HG02943 (cell line): ENCODE results near the gene CYFIP1.

ENCODE experiments used
- ATAC-seq: cut with Tn5 transposase; IDR thresholded peaks from one replicate; pipeline ENCODE4 v1.9.1; 2021; ENCODE audit warnings: mild to moderate bottlenecking, low read depth, moderate library complexity; ENCODE audit not compliant: unreplicated experiment

The CYFIP1 gene

GRCh38 chr15:22969489-22969888 is 10.7 kb downstream of the CYFIP1 start:
- ATAC-seq = no peak

DNA sequence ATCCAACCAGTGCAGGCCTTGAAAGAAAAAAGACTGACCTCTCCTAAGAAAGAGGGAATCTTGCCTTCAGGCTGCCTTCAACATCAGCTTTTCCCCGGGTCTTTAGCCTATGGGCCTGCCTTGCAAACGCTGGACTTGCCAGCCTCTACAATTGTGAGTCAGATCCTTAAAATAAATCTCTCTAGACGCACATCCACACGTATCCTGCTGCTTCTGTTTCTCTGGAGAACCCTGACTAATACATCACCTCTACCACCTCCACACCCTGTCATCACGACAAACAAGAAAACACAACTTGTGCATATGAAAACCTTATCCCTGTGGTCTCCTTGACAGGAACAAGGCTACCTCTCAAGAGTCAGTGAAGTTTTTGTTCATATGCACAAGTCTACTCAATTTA is 11.8 kb downstream of the CYFIP1 start:
- no peak for ATAC-seq

GRCh38 chr15:22967084-22967770 is 12.9 kb downstream of the CYFIP1 start:
- no peak for ATAC-seq

DNA sequence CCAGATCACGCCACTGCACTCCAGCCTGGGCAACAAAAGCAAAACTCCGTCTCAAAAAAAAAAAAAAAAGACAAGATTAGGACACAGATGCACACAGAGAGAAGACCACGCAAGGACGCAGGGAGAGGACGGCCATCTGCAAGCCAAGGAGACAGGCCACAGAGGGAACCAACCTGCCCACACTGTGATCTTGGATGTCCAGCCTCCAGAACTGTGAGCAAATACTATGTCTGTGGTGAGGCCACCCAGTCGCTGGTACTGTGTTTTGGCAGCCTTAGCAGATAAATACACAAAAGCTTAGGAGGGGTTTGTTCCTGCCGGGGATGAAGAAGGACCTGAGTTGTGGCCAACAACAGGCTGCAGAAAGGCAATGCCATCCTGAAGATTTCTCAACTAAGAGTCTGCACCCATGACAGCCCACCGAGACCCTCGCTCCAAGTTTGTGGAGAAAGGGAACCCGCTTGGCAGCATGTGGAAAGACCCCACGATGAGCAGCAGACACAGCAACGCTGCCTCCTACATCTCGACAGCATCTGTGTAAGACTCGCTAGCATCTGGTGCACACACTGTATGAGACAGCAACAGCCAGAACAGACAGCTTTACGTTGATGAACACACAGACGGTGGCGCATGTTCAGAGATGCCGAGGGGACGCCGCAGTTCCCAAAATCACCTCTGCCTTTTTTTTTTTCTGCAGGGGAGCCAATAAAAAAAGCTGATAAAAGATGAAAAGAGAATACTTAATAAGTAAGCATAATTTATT is 13.7 kb downstream of the CYFIP1 start:
- no peak for ATAC-seq

DNA sequence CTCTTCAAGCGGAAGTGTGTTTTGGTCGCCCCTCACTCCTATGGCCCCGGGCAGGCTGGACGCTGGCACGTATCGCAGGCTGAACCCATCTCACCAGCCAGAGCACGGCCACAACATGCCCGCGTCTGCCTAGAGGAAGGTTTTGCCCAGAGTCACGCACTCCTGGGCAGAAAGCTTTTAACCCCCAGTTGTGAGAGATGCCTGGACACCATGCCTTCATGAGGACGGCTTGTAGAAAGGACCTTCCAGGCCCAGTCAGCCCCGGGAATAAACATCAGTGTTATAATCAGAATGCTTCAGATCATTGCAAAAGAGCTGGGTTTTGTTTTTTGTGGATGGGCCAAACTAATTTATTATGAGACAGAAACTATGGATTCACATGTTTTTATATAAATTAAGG is 16.5 kb downstream of the CYFIP1 start:
- no peak for ATAC-seq

DNA sequence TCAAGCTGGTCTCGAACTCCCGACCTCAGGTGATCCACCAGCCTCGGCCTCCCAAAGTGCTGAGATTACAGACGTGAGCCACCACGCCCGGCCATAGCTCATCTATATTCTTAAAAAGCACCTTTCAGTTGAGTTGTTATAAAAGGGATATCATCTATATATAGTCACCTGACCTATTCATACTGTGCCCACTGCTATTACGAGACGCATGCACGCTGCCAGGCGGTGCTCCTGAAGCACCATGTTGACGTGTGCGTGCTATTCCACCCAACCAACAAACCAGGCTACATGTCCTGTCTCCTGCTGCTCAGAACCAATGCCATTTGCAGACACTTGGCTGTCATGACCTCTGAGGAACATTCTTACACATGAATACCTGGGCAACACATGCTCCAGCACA is 17.6 kb downstream of the CYFIP1 start:
- ATAC-seq = no peak

GRCh38 chr15:22961762-22962161 is 18.4 kb downstream of the CYFIP1 start:
- ATAC-seq = no peak

DNA sequence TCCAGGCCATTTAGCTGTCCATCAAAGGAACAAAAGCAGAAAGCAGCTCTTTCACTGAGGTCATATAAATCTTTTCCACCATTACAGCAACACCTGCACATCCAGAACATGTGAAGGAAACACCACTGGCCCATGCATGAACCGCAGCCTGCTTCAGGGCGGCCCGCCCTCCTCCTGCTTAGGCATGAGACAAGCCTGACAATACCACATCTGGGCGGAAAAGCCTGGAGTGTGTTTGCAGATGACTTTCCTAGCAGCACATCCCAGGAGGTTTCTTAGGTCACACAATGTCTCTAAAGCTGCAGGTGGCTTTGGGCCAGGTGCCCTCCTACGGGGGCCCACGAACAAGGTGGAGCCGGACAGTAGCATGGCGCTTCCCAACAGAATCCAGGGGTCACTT is 19.6 kb downstream of the CYFIP1 start:
- no peak for ATAC-seq

- ATAC-seq = no peak
These were observed 20.0 kb downstream of the CYFIP1 start for GRCh38 chr15:22960126-22960525.

GRCh38 chr15:22959321-22960101 is 20.7 kb downstream of the CYFIP1 start:
- no peak for ATAC-seq

DNA sequence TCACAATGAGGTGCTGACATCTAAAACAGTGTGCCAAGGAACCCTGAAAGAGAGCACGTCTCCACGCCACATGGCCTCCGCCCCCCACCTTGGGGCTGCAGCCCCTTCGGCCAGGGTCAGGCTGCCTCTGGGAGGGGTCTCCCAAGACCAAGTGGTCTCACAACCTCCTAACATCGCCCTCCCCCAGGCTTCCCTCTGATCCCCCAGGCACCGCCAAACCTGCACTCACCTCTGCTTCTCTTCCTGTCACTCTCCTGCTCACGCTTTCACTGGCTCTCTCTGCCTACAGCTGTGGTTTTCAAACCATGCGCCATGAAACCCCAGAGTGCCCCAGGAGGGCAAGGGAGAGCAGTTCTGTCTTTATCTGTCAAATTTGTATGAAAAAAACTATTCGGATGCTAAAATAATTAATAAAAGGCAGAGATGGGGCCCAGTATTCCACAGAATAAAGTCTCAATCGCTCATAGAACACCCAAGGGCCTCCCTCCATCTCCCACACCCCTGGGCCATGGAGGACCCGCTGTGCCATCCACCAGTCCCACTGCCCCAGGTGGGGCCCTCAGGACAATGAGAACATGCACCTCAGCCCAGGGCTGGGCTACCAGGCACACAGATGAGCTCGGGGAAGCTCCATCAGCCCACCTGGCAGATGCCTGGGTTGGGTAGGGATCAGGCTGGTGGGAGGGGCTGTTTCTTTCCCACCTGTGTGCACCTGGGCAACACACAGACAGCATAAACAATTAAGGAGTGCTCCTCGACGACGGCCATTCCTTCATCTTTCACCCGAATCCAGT is 21.5 kb downstream of the CYFIP1 start:
- no peak for ATAC-seq

GRCh38 chr15:22956978-22957260 is 23.2 kb downstream of the CYFIP1 start:
- ATAC-seq = no peak

DNA sequence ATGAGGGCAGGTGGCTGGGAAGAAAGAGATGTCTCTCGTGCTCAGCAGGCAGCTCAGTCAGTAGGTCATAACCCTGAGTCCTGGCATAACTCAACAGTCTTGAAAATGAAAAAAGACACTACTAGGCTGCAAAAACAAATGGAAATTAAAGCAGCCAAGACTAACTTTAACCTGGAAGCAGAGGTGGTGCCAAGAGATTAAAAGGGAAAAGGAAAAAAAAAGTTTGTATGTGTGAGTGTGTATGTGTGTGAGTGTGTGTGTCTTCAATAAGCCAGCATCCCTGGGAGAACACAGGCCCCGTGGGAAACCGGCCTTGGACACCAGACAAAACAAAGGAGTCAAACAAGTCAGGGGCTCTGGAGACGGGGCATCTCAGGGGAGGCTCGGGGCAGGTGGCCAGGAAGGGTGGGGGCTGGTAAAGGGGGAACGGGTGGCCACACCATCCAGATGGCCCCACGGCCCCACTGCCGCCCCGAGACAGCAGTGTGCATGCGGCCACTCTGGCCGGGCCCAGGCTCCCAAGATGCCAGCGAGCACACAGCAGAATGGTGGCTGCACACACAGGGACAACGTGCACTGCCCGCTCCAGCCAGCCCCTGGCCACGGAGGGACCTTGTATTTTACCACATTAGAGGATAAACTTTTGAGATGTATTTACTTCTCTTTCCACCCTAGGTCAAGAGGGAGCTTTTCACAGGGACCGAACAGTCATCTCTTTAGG is 23.8 kb downstream of the CYFIP1 start:
- ATAC-seq = no peak

GRCh38 chr15:22955544-22956119 is 24.5 kb downstream of the CYFIP1 start:
- ATAC-seq = no peak

DNA sequence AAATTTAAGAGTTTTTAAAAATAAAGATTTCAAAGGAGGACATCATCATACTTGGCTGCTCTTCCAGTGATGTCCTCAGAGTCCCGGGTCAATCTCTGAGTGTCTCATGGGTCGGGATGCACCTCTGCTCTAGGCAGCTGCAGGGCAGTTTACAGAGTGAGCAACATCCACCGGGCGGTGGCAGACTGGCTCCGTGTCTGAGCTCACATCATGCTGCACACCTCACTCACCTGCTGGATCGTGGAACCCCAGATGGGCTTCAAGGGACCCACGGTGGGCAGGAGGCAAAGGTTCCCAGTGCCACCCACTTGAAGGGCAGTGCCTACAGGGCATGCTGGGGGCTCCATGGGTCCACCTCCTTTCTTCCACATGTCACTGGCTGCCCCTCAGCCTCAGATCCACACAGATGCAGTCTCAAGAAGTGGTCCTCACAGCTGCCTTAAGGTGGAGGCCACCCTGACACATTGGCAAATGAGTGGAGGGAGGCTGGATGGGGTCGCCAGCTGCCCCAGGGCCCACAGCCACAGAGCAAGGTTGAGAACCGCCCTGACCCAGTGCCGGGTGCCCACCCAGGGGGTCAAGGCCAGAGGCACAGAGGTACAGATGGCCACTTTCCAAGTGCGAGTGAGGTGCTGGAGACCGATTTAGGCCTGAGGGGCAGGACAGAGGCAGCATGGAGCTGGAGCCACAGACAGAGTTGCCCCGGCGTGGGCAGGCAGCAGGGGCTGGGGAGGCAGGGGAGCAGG is 25.2 kb downstream of the CYFIP1 start:
- ATAC-seq = no peak

- no peak for ATAC-seq
These were observed 25.8 kb downstream of the CYFIP1 start for GRCh38 chr15:22954326-22954725.

DNA sequence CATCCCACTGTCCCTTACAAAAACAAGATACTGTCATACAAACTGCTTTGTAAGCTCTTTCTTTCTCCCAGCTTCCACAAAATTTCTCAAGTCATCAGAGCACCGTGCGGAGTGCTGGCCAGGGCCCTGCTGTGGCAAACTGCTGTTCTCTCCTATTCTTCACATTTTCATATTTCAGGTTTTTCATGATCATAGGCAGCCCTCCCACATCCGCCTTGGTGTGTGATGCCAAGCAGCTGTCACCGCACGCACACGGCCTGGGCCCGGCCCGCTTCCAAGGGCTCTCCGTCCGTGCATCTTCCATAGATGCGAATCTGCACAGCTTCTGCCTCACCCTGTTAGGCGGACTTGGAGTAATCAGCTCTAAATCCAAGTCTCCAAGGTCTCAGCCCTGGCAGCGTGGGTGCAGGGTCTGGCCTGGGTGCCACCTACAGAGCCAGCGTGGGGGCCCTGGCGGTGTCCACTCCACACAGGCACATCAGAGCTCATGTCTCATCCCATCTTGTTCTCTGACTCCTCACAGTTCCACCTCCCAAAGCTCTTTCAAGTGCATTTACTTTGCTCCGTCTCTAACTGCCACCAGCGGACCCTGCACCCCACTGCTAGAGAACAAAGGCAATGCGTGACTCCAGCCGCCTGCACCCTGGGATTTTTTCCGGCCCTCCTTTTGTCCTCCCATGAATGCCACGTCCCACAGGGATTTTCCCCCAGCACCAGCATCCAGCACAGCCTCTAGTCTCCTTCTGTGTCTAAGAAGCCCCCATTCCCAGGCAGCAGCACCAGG is 27.2 kb downstream of the CYFIP1 start:
- ATAC-seq = no peak
